ENCODE data around the gene PIP4K2C.
A peak's percentile ranks its signal among the peaks of the same experiment; 100 is the strongest.
"Not testable (repeated sequence)": the region's sequence is repeated elsewhere in the genome, so short reads cannot be mapped to it uniquely, and the experiment has no call there.

PIP4K2C gene

GRCh38 chr12:57609781-57610553 lies 19.0 kb downstream of the PIP4K2C start:
- DNase-seq (ENCODE audit: low read depth in 2 of 2): no peak

DNA sequence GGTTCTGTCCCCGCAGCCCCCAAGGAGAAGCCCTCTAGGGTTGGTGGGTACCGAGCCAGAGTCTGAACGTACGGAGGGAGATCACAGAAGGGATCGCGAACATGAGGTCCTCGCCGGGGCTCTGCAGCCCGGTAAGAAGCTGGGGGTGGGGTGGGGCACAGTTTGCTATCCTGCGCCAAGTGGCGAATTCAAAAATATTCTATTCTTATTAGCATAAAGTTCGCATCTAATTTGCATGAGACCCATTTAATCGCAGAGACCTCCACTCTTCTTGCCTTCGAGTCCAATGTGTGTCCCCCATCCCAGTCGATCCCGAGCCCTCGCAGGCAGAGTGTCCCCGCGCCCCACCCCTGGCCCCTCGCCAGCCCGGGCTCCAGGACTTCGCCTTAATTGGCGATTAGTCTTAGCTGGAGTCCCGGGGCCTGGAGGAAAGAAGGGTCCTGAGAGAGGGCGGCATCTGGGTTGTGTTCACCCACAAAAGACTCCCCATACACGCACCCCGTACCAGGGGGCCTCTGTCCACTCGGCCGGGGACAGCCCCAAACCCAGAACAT lies 19.6 kb downstream of the PIP4K2C start:
- no peak for DNase-seq (ENCODE audit: low read depth in 2 of 2)

- peak in 1 of 2 donors; percentile 30 for DNase-seq (ENCODE audit: low read depth in 2 of 2)
Measured at GRCh38 chr12:57611108-57611826, 20.3 kb downstream of the PIP4K2C start, which contains the start of gene ARHGEF25. TSS of gene ARHGEF25 (plus strand) at chr12:57611435. CDS start at chr12:57611895, 460 bp downstream.

GRCh38 chr12:57611827-57612710 lies 21.1 kb downstream of the PIP4K2C start:
- no peak for DNase-seq (ENCODE audit: low read depth in 2 of 2)

DNA sequence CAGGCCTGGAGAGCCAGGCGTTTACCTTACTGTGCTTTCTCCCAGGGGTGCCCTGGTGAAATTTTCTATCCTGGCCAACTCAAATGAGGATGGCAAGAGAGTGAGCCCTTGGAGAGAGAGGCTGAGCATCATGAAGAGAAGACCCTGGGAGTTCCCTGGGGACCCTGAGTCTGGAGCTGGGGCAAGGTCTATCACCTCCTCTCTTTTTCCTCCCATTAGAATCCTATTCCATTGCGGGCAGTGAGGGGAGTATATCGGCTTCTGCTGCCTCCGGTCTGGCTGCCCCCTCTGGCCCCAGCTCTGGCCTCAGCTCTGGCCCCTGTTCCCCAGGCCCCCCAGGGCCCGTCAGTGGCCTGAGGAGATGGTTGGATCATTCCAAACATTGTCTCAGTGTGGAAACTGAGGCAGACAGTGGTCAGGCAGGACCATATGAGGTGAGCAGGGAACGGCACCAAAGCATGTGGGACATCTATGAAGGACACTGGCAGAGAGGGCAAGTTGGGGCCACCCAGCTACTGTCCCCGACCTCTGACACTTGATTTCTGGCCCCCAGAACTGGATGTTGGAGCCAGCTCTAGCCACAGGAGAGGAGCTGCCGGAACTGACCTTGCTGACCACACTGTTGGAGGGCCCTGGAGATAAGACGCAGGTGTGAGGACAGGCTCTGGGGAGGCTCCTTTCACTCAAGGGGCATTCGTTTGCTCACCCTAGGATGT lies 21.9 kb downstream of the PIP4K2C start:
- no peak for DNase-seq (ENCODE audit: low read depth in 2 of 2)

DNA sequence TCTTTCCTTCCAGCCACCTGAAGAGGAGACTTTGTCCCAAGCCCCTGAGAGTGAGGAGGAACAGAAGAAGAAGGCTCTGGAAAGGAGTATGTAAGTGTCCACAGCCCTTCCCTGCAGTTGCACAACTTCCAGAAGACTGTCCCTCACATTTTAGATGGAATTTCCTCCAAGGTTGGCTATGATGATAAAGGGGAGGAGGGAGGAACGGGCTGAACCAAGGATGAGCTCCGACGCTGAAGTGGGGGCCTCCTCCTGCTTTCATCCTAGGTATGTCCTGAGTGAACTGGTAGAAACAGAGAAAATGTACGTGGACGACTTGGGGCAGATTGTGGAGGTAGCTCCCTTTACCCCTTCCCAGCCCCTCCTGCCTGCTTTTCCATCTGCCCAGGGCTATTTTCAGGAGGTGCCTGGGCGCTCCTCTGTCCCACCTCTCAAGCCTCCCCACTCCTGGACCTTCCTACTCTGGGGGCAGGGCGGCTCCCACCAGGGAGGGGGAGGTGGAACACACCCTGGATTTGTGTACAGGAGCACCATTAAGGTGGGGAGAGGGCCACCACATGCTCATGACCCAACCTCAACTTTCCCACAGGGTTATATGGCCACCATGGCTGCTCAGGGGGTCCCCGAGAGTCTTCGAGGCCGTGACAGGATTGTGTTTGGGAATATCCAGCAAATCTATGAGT lies 22.6 kb downstream of the PIP4K2C start:
- no peak for DNase-seq (ENCODE audit: low read depth in 2 of 2)

GRCh38 chr12:57614178-57614947 lies 23.4 kb downstream of the PIP4K2C start:
- no peak for DNase-seq (ENCODE audit: low read depth in 2 of 2)

DNA sequence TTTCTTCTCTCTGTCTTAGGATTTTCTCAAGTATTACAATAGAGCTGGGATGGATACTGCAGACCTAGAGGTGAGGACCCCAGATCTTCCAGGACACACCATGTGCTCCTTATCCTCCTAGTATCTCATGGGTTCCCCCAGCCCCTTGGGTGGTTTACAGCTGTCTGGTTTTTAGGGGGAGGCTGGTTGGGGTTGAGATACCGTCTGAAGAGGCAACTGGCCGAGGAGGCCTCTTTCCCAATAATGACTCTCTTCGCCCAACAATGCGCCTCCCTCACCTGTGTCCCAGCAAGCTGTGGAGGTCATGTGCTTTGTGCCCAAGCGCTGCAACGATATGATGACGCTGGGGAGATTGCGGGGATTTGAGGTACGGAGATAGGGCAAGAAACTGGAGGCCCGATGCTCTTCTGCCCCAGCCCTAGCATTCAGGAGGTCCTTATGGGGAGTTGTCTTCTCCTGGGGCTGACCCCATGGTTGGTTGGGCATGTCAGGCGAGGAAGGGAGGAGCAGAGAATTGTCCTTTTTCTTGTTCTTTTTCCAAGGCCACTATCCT lies 24.0 kb downstream of the PIP4K2C start:
- no peak for DNase-seq (ENCODE audit: low read depth in 2 of 2)

DNA sequence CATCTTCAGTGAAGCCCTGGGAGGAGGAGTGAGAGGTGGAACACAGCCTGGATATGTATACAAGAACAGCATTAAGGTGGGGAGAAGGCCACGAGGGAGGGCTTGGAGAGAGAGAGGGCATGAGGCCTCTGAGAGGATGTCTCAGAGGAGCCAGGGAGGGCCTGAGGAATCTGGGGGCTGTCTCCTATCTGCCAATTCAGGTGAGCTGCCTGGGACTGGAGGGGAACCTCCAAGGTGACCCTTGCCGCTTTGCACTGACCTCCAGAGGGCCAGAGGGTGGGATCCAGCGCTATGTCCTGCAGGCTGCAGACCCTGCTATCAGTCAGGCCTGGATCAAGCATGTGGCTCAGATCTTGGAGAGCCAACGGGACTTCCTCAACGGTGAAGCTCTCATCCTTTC lies 24.6 kb downstream of the PIP4K2C start:
- no peak for DNase-seq (ENCODE audit: low read depth in 2 of 2)

DNA sequence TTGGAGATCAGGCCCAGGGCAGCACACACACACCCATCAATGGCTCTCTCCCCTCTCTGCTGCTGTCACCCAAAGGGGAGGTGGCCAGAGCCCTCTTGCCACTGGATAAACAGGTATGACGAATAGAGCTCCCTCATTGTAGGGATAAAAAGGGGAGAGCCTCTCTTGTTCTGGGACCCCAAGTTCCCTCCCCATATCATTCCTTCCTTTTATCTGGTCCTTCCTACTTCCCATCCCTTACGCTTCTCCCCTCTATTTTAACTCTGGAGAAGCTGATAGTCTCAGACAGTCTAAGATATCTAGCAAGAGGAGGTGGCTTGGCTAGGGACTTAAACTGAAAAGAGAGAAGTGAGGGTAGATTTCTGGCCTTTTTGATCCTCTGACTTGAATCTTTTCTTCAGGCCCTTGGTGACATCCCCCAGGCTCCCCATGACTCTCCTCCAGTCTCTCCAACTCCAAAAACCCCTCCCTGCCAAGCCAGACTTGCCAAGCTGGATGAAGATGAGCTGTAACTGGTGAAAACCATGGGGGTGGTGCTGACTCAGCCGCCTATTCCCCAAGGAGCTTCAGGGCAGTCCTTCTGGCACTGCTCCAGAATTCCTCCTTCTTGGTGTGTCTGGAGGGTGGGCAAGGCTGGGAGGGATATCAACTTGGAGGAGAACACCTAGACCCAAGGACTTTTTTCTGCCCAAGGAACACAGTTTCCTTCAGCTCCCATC lies 25.6 kb downstream of the PIP4K2C start:
- DNase-seq (ENCODE audit: low read depth in 2 of 2): no peak

DNA sequence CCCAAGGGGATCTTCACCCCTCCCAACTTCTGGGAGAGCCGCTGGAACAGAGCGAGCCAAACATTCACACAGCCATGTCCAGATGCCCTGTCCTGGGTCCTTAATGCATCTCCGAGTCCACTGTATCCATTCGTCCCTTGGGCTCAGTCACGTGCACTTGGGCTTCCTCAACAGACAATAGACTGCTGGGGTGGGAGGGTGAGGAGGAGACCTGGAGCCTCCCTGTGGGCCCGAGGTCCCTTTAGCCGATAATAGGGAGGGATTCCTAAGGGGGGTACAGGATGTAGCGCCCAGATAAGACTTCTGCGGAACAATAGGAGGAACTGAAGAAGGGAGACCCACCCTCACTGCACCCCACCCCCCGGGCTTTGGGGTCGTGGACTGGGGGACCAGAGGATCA lies 26.9 kb downstream of the PIP4K2C start:
- DNase-seq (ENCODE audit: low read depth in 2 of 2): no peak

- DNase-seq (ENCODE audit: low read depth in 2 of 2): not testable (repeated sequence)
Measured at GRCh38 chr12:57618431-57618830, 27.4 kb downstream of the PIP4K2C start.

GRCh38 chr12:57618966-57619433 lies 28.0 kb downstream of the PIP4K2C start:
- no peak for DNase-seq (ENCODE audit: low read depth in 2 of 2)

GRCh38 chr12:57619434-57620244 lies 28.6 kb downstream of the PIP4K2C start:
- DNase-seq (ENCODE audit: low read depth in 2 of 2): no peak

DNA sequence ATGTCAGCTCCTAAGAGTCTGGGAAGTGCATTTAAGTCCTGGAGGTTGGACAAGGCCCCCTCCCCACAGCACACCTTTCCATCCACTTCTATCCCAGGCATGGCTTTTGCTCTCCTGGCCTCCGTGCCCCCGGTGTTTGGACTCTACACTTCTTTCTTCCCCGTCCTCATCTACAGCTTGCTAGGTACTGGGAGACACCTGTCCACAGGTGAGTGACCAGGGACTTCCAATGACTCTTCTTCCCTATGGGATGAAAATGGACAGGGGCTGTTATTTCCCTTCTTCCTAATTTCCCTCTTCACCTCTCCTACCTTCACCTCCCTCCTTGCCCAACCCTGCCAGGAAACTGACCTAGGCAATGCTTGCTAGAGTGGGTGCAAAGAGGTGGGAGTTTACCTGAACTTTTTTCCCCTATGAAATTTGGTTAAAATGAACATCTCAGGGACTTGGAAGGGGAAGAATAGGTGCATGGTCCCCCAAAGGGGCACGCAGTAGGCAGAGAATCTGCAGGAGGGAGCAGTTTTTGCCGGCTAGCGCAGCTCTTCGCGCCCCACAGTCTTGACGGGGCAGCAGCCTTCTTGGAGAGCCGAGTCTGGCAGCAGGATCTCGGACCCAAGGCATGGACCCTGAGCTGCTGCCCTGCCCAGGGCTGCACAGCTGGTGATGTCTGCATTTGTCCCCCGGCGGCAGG lies 29.4 kb downstream of the PIP4K2C start:
- DNase-seq (ENCODE audit: low read depth in 2 of 2): no peak

- no peak for DNase-seq (ENCODE audit: low read depth in 2 of 2)
Measured at GRCh38 chr12:57620936-57621496, 30.0 kb downstream of the PIP4K2C start.
